CD4-positive, alpha-beta T cell (primary cell): ENCODE measurements around the gene ATXN7L3. TPM values are rescaled to one million over a fixed set of nuclear protein-coding genes. Genes with fewer than 3 reads are reported as not detected.

Source experiments
- ATAC-seq: fragments of 200-7000 bp; cut with Tn5 transposase; one replicate; pipeline ENCODE4 v1.10.0; 2022; ENCODE audit warnings: mild to moderate bottlenecking; ENCODE audit not compliant: poor library complexity
- CTCF ChIA-PET: fragments of 350-600 bp; sonication (Branson Sonifier 250); formaldehyde crosslinking; loops from one replicate; lab custom pipeline; 2021; ENCODE audit warnings: antibody characterized with exemption, inconsistent platforms; lab: Charles Lee
- POLR2A ChIA-PET: fragments of 350-600 bp; sonication (Branson Sonifier 250); formaldehyde crosslinking; loops from one replicate; lab custom pipeline; 2021; ENCODE audit warnings: antibody characterized with exemption, inconsistent platforms; lab: Charles Lee
- DNase-seq, 14 experiments: peaks; one replicate each; pipeline ENCODE4 v3.0.0-alpha.2; 2013 to 2020; ENCODE audit warnings: mixed read lengths in 2 of 14
- H3K27ac ChIP-seq, 2 donors: one replicate each; pipeline versions ENCODE4 v1.5.1 to v1.7.0; 2013; ENCODE audit warnings: low read length in 2 of 2, low read depth in 1 of 2, mild to moderate bottlenecking in 1 of 2
- H3K27me3 ChIP-seq, 2 experiments: 1 replicate in 1 of 2; 2 replicates in 1 of 2; pipeline versions ENCODE4 v1.6.1 to v1.7.0; 2013; ENCODE audit warnings: low read length in 2 of 2, control low read depth in 1 of 2, mild to moderate bottlenecking in 1 of 2, moderate library complexity in 1 of 2; ENCODE audit not compliant: insufficient read depth in 2 of 2, control insufficient read depth in 1 of 2
- H3K36me3 ChIP-seq: one replicate; pipeline ENCODE4 v1.6.1; 2013; ENCODE audit warnings: low read length, control low read depth; ENCODE audit not compliant: insufficient read depth
- H3K4me1 ChIP-seq: one replicate; pipeline ENCODE4 v1.6.1; 2013; ENCODE audit warnings: low read length, control low read depth; ENCODE audit not compliant: insufficient read depth
- H3K4me3 ChIP-seq: one replicate; pipeline ENCODE4 v1.5.1; 2013; ENCODE audit warnings: mild to moderate bottlenecking, low read length, moderate library complexity
- H3K9me3 ChIP-seq, 2 experiments: 1 replicate in 1 of 2; 2 replicates in 1 of 2; pipeline versions ENCODE4 v1.6.1 to v1.7.0; 2013; ENCODE audit warnings: low read length in 2 of 2, mild to moderate bottlenecking in 2 of 2, control low read depth in 1 of 2, moderate library complexity in 1 of 2; ENCODE audit not compliant: control insufficient read depth in 1 of 2, insufficient read depth in 1 of 2
- H3K27ac Mint-ChIP-seq: one replicate; pipeline ENCODE4 v1.8.0; 2020; ENCODE audit warnings: mixed read lengths
- H3K27me3 Mint-ChIP-seq: one replicate; pipeline ENCODE4 v1.8.0; 2021; ENCODE audit warnings: mixed read lengths
- H3K36me3 Mint-ChIP-seq: one replicate; pipeline ENCODE4 v1.8.0; 2021; ENCODE audit warnings: low read depth, mixed read lengths
- H3K4me1 Mint-ChIP-seq: one replicate; pipeline ENCODE4 v1.8.0; 2021; ENCODE audit warnings: low read depth, mixed read lengths
- H3K4me3 Mint-ChIP-seq: one replicate; pipeline ENCODE4 v1.8.0; 2020; ENCODE audit warnings: mild to moderate bottlenecking, mixed read lengths
- H3K9me3 Mint-ChIP-seq: one replicate; pipeline ENCODE4 v1.8.0; 2020; ENCODE audit warnings: mixed read lengths
- CTCF ChIP-seq: fragments of 200-600 bp; IDR thresholded peaks from one replicate; pipeline ENCODE4 v1.8.0; 2022; ENCODE audit warnings: antibody characterized with exemption, mild to moderate bottlenecking
- intact Hi-C, 2 experiments: fragments of 100-400 bp; cut with DNase I in 1 of 2; cut with micrococcal nuclease in 1 of 2; formaldehyde crosslinking; loops; one replicate each; pipeline versions ENCODE4 v1.15.1 to v1.9.0; 2023 to 2025; cut with DNase I, micrococcal nuclease
- total RNA-seq, 174 experiments: library from RNA in 2 of 174; stranded (reverse) in 2 of 174; gene quantifications; one replicate each; pipeline ENCODE4 v1.2.3 and lab custom pipeline; 2021 to 2026

The ATXN7L3 gene
- total RNA-seq, 2 experiments from 2014 or later: 85.2 to 99.2 TPM

- Histone ChIP-seq H3K9me3 (no peaks in the 10 kb centered on the region), H3K27ac (peak overlapping the region; percentile 83 to 87), H3K4me1 (peaks cover 38% of the 10 kb centered on the region), H3K27me3 (no peaks in the 10 kb centered on the region), H3K36me3 (peaks cover 33% of the 10 kb centered on the region), H3K4me3 (peak overlapping the region; percentile 94)
- peak overlapping the region; percentile 90 for H3K4me3 Mint-ChIP-seq
- peaks cover 43% of the 10 kb centered on the region for H3K4me1 Mint-ChIP-seq
- H3K36me3 Mint-ChIP-seq: peaks cover 56% of the 10 kb centered on the region
- no peaks in the 10 kb centered on the region for H3K27me3 Mint-ChIP-seq
- ATAC-seq (peak; percentile 14), DNase-seq (peak in 13 of 14 experiments; percentile 21 to 82 (median 53))
- no peak for TF ChIP-seq CTCF
- POLR2A ChIA-PET: interaction anchor here (0.6 to 8.5 kb wide), 10 partner anchors 10 to 950 kb away, joined by 3 to 181 read pairs (median 8); partner anchors contain the start of genes GPATCH8, HDAC5, HEXIM1 and SLC25A39
- H3K27ac Mint-ChIP-seq: peak overlapping the region; percentile 93
- intact Hi-C loops: loop anchor here (1.0 to 2.0 kb wide), 3 partner anchors 11 to 20 kb away; partner anchors contain the start of genes TMUB2 (in 1 of the 2) and UBTF (in 1 of the 2)
- H3K9me3 Mint-ChIP-seq: no peaks in the 10 kb centered on the region
- CTCF ChIA-PET: interaction anchor here (0.9 to 4.0 kb wide), 4 partner anchors 10 to 22 kb away, joined by 3 to 20 read pairs (median 4); no protein-coding TSS in a partner anchor
These were observed 747 bp downstream of the ATXN7L3 start for GRCh38 chr17:44198721-44199552.

- no peaks in the 10 kb centered on the region for H3K27me3 Mint-ChIP-seq
- peaks cover 36% of the 10 kb centered on the region for H3K4me1 Mint-ChIP-seq
- intact Hi-C loops: loop anchor here (1.0 to 2.0 kb wide), 3 partner anchors 10 to 21 kb away; partner anchors contain the start of genes TMUB2 (in 1 of the 2) and UBTF (in 1 of the 2)
- ChIA-PET CTCF (interaction anchor here (0.9 to 4.0 kb wide), 5 partner anchors 9 to 23 kb away, joined by 3 to 20 read pairs (median 4); no protein-coding TSS in a partner anchor), POLR2A (interaction anchor here (1.0 to 8.5 kb wide), 8 partner anchors 9 to 129 kb away, joined by 5 to 181 read pairs (median 8); partner anchors contain the start of genes HDAC5, SLC25A39, TMUB2 and UBTF)
- ATAC-seq (peak; percentile 32), DNase-seq (peak in 12 of 14 experiments; percentile 35 to 87 (median 55))
- Histone ChIP-seq H3K4me3 (peak overlapping the region; percentile 94), H3K27me3 (no peaks in the 10 kb centered on the region), H3K9me3 (no peaks in the 10 kb centered on the region), H3K4me1 (peaks cover 30% of the 10 kb centered on the region), H3K36me3 (peaks cover 41% of the 10 kb centered on the region), H3K27ac (peak overlapping the region; percentile 83 to 87)
- no peak for TF ChIP-seq CTCF
- peaks cover 55% of the 10 kb centered on the region for H3K36me3 Mint-ChIP-seq
- peak overlapping the region; percentile 93 for H3K27ac Mint-ChIP-seq
- no peaks in the 10 kb centered on the region for H3K9me3 Mint-ChIP-seq
- H3K4me3 Mint-ChIP-seq: peak overlapping the region; percentile 90
These were observed 1.5 kb downstream of the ATXN7L3 start for GRCh38 chr17:44197980-44198720.

- Mint-ChIP-seq H3K4me3 (no peak overlapping the region), H3K27ac (peak overlapping the region; percentile 93), H3K36me3 (peaks cover 64% of the 10 kb centered on the region), H3K27me3 (no peaks in the 10 kb centered on the region), H3K4me1 (peaks cover 27% of the 10 kb centered on the region), H3K9me3 (no peaks in the 10 kb centered on the region)
- no peak overlapping the region for H3K27ac ChIP-seq
- ATAC-seq (no peak), DNase-seq (no peak)
- no peaks in the 10 kb centered on the region for H3K27me3 ChIP-seq
- POLR2A ChIA-PET: interaction anchor here (1.0 to 8.5 kb wide), 4 partner anchors 11 to 128 kb away, joined by 6 to 181 read pairs (median 60); partner anchors contain the start of genes SLC25A39, TMUB2 and UBTF
- TF ChIP-seq CTCF: no peak
- no peak overlapping the region for H3K4me3 ChIP-seq
- CTCF ChIA-PET: interaction anchor here (1.0 kb wide), 1 partner anchor 13 kb away, joined by 3 read pairs; no protein-coding TSS in a partner anchor
- H3K36me3 ChIP-seq: peaks cover 49% of the 10 kb centered on the region
- H3K9me3 ChIP-seq: no peaks in the 10 kb centered on the region
- H3K4me1 ChIP-seq: peaks cover 28% of the 10 kb centered on the region
- intact Hi-C loops: no loop called here
These were observed 2.6 kb downstream of the ATXN7L3 start for GRCh38 chr17:44197107-44197506.
